Measurements from ENCODE around the gene KRT85. TPM values are rescaled to one million over a fixed set of nuclear protein-coding genes. Genes with fewer than 3 reads are reported as not detected.

KRT85 gene
- total RNA-seq, 1 donor from 2014 or later: not detected

GRCh38 chr12:52331833-52332232, 35.4 kb downstream of the KRT85 start:
- Mint-ChIP-seq H3K27me3 (ENCODE audit: unreplicated experiment) (peaks cover 3% of the 10 kb centered on the region), H3K9me3 (ENCODE audit: unreplicated experiment) (no peaks in the 10 kb centered on the region), H3K27ac (ENCODE audit: unreplicated experiment) (no peak overlapping the region), H3K4me3 (ENCODE audit: unreplicated experiment) (no peak overlapping the region), H3K4me1 (ENCODE audit: low read depth, unreplicated experiment) (peaks cover 5% of the 10 kb centered on the region), H3K36me3 (ENCODE audit: unreplicated experiment) (no peaks in the 10 kb centered on the region)
- TF ChIP-seq CTCF (IDR thresholded peaks at IDR 0.05; ENCODE audit: partially characterized antibody, unreplicated experiment): no peak
- DNase-seq: no peak

- Mint-ChIP-seq H3K4me1 (ENCODE audit: low read depth, unreplicated experiment) (peaks cover 5% of the 10 kb centered on the region), H3K9me3 (ENCODE audit: unreplicated experiment) (peaks cover 2% of the 10 kb centered on the region), H3K4me3 (ENCODE audit: unreplicated experiment) (no peak overlapping the region), H3K36me3 (ENCODE audit: unreplicated experiment) (no peaks in the 10 kb centered on the region), H3K27me3 (ENCODE audit: unreplicated experiment) (peaks cover 3% of the 10 kb centered on the region), H3K27ac (ENCODE audit: unreplicated experiment) (no peak overlapping the region)
- DNase-seq: no peak
- TF ChIP-seq CTCF (IDR thresholded peaks at IDR 0.05; ENCODE audit: partially characterized antibody, unreplicated experiment): no peak
These were observed 36.2 kb downstream of the KRT85 start for GRCh38 chr12:52331039-52331438.

- DNase-seq: peak; percentile 2
- TF ChIP-seq CTCF (IDR thresholded peaks at IDR 0.05; ENCODE audit: partially characterized antibody, unreplicated experiment): no peak
- H3K27ac Mint-ChIP-seq (ENCODE audit: unreplicated experiment): no peak overlapping the region
- H3K9me3 Mint-ChIP-seq (ENCODE audit: unreplicated experiment): peaks cover 4% of the 10 kb centered on the region
- peaks cover 5% of the 10 kb centered on the region for H3K4me1 Mint-ChIP-seq (ENCODE audit: low read depth, unreplicated experiment)
- peaks cover 3% of the 10 kb centered on the region for H3K36me3 Mint-ChIP-seq (ENCODE audit: unreplicated experiment)
- H3K27me3 Mint-ChIP-seq (ENCODE audit: unreplicated experiment): peaks cover 3% of the 10 kb centered on the region
- H3K4me3 Mint-ChIP-seq (ENCODE audit: unreplicated experiment): no peak overlapping the region
These were observed 39.3 kb downstream of the KRT85 start for GRCh38 chr12:52327830-52328500.

- Mint-ChIP-seq H3K9me3 (ENCODE audit: unreplicated experiment) (peaks cover 4% of the 10 kb centered on the region), H3K4me1 (ENCODE audit: low read depth, unreplicated experiment) (peaks cover 5% of the 10 kb centered on the region), H3K27ac (ENCODE audit: unreplicated experiment) (no peak overlapping the region), H3K4me3 (ENCODE audit: unreplicated experiment) (no peak overlapping the region), H3K27me3 (ENCODE audit: unreplicated experiment) (peaks cover 6% of the 10 kb centered on the region), H3K36me3 (ENCODE audit: unreplicated experiment) (peaks cover 3% of the 10 kb centered on the region)
- DNase-seq: peak; percentile 27
- peak; percentile 9 for TF ChIP-seq CTCF (IDR thresholded peaks at IDR 0.05; ENCODE audit: partially characterized antibody, unreplicated experiment)
These were observed 40.0 kb downstream of the KRT85 start for GRCh38 chr12:52327052-52327829.

- Mint-ChIP-seq H3K27ac (ENCODE audit: unreplicated experiment) (no peak overlapping the region), H3K9me3 (ENCODE audit: unreplicated experiment) (peaks cover 4% of the 10 kb centered on the region), H3K4me3 (ENCODE audit: unreplicated experiment) (no peak overlapping the region), H3K36me3 (ENCODE audit: unreplicated experiment) (peaks cover 3% of the 10 kb centered on the region), H3K4me1 (ENCODE audit: low read depth, unreplicated experiment) (peaks cover 2% of the 10 kb centered on the region), H3K27me3 (ENCODE audit: unreplicated experiment) (peaks cover 9% of the 10 kb centered on the region)
- peak; percentile 6 for DNase-seq
- no peak for TF ChIP-seq CTCF (IDR thresholded peaks at IDR 0.05; ENCODE audit: partially characterized antibody, unreplicated experiment)
These were observed 43.2 kb downstream of the KRT85 start for GRCh38 chr12:52324153-52324444.

Measured in glutamatergic neuron (in vitro differentiated cells).